Stimulated activated CD8-positive, alpha-beta memory T cell treated with anti-CD3 and anti-CD28 coated beads, Interleukin-7, amount 100 ng/mL, for 24 hours (primary cell): ENCODE measurements around the gene DRD4.
A peak's percentile ranks its signal among the peaks of the same experiment; 100 is the strongest.

ENCODE experiments used
- DNase-seq: peaks from one replicate; pipeline ENCODE4 v3.0.0-alpha.2; 2020; ENCODE audit warnings: low read depth

The DRD4 gene

GRCh38 chr11:610146-610801, 26.8 kb upstream of the DRD4 start:
- DNase-seq: no peak

DNA sequence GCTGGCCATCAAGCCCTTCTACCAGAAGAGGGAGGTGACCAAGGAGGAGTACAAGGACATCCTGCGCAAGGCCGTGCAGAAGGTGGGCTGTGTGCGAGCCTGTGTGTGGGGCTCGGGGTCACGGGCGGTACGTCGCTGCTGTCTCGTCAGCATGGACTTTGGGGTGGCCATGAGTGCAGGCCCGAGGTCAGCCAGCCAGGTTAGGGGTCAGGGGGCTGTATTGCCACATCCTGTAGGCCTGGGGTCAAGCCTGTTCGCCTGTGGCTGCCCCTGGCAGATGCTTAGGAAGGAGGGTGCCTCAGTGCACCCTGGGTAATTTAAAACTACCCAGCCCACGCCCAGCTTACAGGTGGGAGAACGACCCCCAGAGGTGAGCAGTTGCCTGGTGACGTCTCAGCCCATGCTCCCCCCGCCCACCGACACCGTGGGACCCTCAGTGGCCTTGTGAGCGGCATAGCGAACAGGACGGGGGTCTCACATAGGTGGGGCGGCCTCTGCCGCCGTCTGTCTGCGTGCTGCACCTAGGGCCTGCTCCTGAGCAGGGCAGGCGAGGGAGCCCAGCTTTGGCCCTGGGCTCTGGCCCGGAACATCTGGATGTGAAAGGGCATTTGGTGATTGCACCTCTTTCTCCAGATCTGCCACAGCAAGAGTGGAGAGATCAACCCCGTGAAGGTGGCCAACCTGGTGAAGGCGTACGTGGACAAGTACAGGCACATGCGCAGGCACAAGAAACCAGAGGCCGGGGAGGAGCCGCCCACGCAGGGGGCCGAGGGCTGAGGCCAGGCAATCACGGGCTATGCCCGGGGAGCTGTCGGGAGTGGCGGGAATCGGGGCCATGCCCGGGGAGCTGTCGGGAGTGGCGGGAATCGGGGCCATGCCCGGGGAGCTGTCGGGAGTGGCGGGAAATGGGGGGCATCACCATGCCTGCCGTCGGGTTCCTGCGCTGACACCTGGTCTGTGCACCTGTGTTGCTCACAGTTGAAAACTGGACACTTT, 25.8 kb upstream of the DRD4 start:
- no peak for DNase-seq

DNA sequence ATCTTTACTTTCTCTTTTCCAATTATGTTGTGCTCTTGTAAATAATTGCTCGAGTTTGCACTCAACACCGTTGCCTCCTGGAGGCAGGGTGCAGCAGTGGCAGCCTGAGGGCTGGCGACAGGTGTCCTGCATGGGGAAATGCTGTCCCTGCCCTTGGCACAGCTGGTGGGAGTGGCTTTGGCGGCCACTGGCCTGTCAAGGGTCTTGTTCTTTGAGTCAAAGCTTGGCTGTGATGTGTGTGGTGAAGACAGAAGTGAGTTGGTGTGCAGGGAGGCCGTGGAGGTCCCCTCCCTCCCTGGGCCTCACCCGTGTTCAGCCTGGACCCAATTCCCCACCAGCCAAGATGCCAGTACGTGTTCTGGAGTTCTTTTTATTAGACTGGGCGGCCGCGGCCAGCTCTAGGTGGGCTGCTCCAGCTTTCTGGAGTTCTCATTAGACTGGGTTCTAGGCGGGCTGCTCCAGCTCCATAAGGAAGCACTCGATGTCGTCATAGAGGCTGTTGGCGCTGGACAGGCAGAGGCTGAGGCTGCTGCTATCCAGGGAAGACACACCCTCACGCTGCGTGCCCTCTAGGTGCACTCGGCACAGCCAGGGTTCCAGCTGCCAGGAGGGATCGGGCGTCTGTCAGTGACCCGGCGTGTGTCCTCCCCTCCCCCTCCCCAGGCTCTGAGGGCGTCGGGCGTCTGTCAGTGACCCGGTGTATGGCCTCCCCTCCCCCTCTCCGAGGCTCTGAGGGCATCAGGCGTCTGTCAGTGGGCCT, 24.7 kb upstream of the DRD4 start:
- DNase-seq: no peak

DNA sequence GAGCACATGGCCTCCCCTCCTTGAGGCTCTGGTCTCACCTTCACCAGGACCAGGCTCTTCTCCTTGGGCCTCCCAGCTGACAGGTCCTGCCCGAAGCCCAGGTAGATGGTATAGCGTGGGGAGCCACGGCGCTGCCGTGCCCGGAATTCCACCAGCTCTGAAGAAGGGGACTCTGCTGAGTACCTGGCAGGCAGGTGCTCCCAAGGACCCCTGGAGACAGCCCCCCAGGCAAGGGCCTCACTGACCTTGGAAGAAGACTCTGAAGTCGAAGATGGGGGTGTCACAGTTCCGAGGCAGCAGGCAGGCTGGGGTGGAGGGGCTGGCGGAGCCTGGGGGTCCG, 24.1 kb upstream of the DRD4 start:
- no peak for DNase-seq

GRCh38 chr11:613369-613968, 23.6 kb upstream of the DRD4 start:
- DNase-seq: peak; percentile 56

GRCh38 chr11:614021-614622, 22.9 kb upstream of the DRD4 start:
- DNase-seq: no peak

- no peak for DNase-seq
Observed at GRCh38 chr11:614623-615503, 22.2 kb upstream of the DRD4 start.

GRCh38 chr11:615504-616319, 21.4 kb upstream of the DRD4 start, which contains the start of gene IRF7:
TSS of gene IRF7 (minus strand) at chr11:615950. CDS start at chr11:615364, 586 bp downstream.
- peak; percentile 62 for DNase-seq

GRCh38 chr11:616320-617198, 20.5 kb upstream of the DRD4 start:
- DNase-seq: no peak

GRCh38 chr11:617199-617911, 19.7 kb upstream of the DRD4 start:
- DNase-seq: no peak

GRCh38 chr11:617912-618682, 19.0 kb upstream of the DRD4 start:
- no peak for DNase-seq

GRCh38 chr11:618856-619627, 18.0 kb upstream of the DRD4 start:
- DNase-seq: no peak

GRCh38 chr11:619628-620050, 17.4 kb upstream of the DRD4 start:
- no peak for DNase-seq

GRCh38 chr11:620201-620600, 16.9 kb upstream of the DRD4 start:
- no peak for DNase-seq

GRCh38 chr11:620935-621814, 15.9 kb upstream of the DRD4 start:
- DNase-seq: no peak

DNA sequence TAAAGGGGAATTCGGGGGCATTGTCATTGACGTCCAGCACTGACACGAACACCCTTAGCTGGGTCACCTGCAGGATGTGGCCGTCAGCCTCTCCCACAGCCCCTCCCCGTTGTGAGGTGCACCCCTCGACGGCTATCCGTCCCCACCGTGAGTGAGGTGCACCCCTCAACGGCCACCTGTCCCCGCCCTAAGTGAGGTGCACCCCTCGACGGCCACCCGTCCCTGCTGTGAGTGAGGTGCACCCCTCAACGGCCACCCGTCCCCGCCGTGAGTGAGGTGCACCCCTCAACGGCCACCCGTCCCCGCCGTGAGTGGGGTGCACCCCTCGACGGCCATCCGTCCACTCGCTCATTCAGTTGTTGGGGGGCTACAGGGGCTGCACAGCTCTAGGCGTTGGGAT, 15.2 kb upstream of the DRD4 start:
- DNase-seq: no peak
